GM20000 (cell line): ENCODE results near the gene CCNY.
"Not testable (repeated sequence)": the region's sequence is repeated elsewhere in the genome, so short reads cannot be mapped to it uniquely, and the experiment has no call there.

Experiments used
- DNase-seq: peaks from one replicate; pipeline ENCODE4 v3.0.0; 2012; ENCODE audit warnings: low spot score
- CTCF ChIP-seq: IDR thresholded peaks from 2 replicates; pipeline ENCODE4 v1.5.1; 2012; ENCODE audit warnings: mild to moderate bottlenecking, control low read depth; ENCODE audit errors: extremely low read depth, missing control alignments

The CCNY gene

GRCh38 chr10:35351021-35351420, 14.7 kb downstream of the CCNY start:
- DNase-seq: peak; percentile 27
- TF ChIP-seq CTCF: no peak

- no peak for DNase-seq
- TF ChIP-seq CTCF: no peak
Measured at GRCh38 chr10:35352097-35352496, 15.8 kb downstream of the CCNY start.

DNA sequence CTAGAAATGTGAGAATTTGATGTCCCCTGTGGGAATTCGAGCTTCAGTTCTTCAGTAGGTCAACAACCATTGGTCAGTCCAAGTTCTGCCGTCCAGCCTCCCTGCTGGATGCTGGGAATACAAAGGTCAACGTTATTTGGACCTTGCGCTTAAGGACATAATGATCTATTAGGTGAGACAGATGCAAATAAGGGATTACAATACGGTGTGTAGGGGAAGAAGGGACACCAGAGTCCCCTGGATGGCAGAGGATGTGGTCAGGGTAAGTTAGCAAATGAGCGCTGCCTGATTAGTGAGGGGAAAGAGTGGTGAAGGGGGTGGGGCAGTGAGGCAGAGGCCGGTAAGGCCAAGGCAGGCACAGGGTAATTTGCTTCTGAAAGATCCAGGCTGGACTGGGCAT, 16.2 kb downstream of the CCNY start:
- no peak for TF ChIP-seq CTCF
- DNase-seq: no peak

DNA sequence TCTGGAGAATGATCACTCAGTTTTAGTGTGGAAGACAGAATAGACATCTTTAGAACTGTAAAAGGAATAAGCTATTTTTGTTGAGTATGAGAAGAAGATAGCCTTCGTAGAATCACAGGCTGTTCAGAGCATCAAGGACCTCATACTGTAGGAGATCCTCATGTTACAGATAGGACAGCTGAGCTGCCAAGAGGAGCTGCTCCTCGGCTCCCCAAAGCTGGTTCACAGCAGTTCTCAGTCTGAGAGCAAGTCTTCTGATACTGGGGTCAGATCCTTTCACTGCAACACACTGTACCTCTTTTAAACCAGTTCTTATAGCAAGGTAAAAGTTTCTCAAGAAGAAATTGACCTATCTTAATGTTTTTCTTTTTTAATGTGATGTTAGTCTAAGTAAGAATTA, 17.1 kb downstream of the CCNY start:
- TF ChIP-seq CTCF: no peak
- no peak for DNase-seq

DNA sequence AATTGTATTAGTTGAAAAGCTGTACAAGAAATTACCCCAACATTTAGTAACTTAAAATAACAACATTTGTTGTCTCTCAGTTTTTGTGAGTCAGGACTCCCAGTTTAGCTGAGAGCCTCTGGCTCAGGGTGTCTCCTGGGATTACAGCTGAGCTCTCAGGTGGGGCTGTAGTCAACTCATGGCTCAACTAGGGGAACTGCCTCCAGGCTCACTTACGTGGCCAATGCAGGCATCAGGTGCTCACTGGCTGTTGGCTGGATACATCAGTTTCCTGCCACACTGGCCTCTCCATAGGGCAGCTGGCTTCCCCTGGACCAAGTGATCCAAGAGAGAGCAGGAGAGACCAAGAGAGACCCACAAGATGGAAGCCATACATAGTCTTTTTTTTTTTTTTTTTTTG, 17.5 kb downstream of the CCNY start:
- DNase-seq: no peak
- no peak for TF ChIP-seq CTCF

GRCh38 chr10:35354257-35354656, 17.9 kb downstream of the CCNY start:
- not testable (repeated sequence) for DNase-seq

DNA sequence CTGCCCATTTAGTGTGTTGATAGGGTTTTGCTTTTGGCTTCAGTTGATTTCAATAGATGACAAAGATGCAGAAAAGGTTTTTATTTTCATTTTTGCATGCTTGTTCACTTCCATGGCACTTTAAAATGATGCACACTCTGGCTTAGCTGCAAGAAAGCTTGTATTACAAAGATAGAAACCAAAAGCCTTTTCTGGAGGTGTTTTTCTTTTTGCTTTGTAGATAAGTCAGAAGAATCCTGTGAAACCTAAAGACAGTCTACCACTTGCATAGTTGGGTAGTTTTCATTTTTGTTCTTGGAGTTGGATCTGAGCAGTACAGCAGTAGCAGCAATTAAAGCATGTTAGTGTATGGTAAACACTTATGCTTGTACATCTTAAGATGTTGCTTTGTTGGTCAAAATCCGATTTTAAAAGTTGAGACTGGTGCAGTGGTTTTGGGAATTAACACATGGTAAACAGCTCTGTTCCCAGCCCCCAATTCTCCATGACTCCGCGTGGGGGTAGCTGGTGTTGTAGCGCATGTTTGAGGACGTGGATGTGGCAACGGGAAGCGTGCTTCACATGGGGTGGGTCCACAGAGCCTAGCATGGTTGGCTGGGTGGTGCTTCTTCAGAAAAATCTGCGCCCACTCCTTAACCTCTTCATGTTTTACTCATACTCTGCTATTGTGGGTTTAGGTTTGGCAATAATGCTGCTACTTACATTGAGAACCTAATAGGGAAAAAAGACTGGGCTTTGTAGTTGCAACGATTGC, 19.8 kb downstream of the CCNY start:
- peak; percentile 75 for DNase-seq
- TF ChIP-seq CTCF: no peak

GRCh38 chr10:35356725-35357092, 20.4 kb downstream of the CCNY start:
- no peak for TF ChIP-seq CTCF
- DNase-seq: no peak
